HL-60 (cell line): ENCODE data around the gene UNC5C.

ENCODE experiments used
- CTCF ChIP-seq: IDR thresholded peaks from one replicate; pipeline ENCODE4 v1.5.1; 2011; ENCODE audit warnings: low read length, control low read depth, inconsistent platforms; ENCODE audit not compliant: insufficient read depth
- GABPA ChIP-seq: IDR thresholded peaks from 2 replicates; pipeline ENCODE4 v1.6.1; 2012; ENCODE audit warnings: low read depth
- POLR2AphosphoS5 ChIP-seq: IDR thresholded peaks from 2 replicates; pipeline ENCODE4 v1.6.1; 2012; ENCODE audit warnings: low read depth
- REST ChIP-seq: IDR thresholded peaks from 2 replicates; pipeline ENCODE4 v1.6.1; 2012; ENCODE audit warnings: low read depth; ENCODE audit not compliant: insufficient replicate concordance
- SPI1 ChIP-seq: IDR thresholded peaks from 2 replicates; pipeline ENCODE4 v1.6.1; 2012; ENCODE audit warnings: low read depth, mild to moderate bottlenecking, borderline replicate concordance

GRCh38 chr4:95122001-95122400 is 426.8 kb downstream of the UNC5C start:
- TF ChIP-seq CTCF (no peak), REST (no peak), GABPA (no peak), POLR2AphosphoS5 (no peak), SPI1 (no peak)
